Right atrium auricular region (tissue), 2 donors: Measurements from ENCODE around the gene ARMC12. TPM values are rescaled to one million over a fixed set of nuclear protein-coding genes. Genes with fewer than 3 reads are reported as not detected.

ENCODE experiments used
- DNase-seq: peaks from one replicate; pipeline ENCODE4 v3.0.0-alpha.2; 2019; ENCODE audit warnings: low spot score
- H3K27ac ChIP-seq, 2 donors: fragments of 200-600 bp; sonication (generic); 1 replicate in 1 of 2; 2 replicates in 1 of 2; pipeline ENCODE4 v1.5.1; 2016 to 2019
- H3K27me3 ChIP-seq, 2 donors: fragments of 200-600 bp; sonication (generic); one replicate each; pipeline versions ENCODE4 v1.5.1 to v1.6.0; 2017 to 2019
- H3K36me3 ChIP-seq: fragments of 200-600 bp; sonication (generic); one replicate; pipeline ENCODE4 v1.5.1; 2016
- H3K4me1 ChIP-seq, 2 donors: fragments of 200-600 bp; sonication (generic); one replicate each; pipeline versions ENCODE4 v1.5.1 to v1.6.0; 2017 to 2019
- H3K4me3 ChIP-seq, 2 donors: fragments of 200-600 bp; sonication (generic); 1 replicate in 1 of 2; 2 replicates in 1 of 2; pipeline ENCODE4 v1.5.1; 2017 to 2019; ENCODE audit warnings: mild to moderate bottlenecking in 1 of 2, moderate library complexity in 1 of 2
- H3K9me3 ChIP-seq, 2 donors: fragments of 200-600 bp; sonication (generic); one replicate each; pipeline ENCODE4 v1.5.1; 2019
- CTCF ChIP-seq, 2 donors: fragments of 200-600 bp; sonication (generic); IDR thresholded peaks; one replicate each; pipeline ENCODE4 v1.5.1; 2019; ENCODE audit warnings: antibody characterized with exemption in 2 of 2
- total RNA-seq, 2 donors: library from RNA; depleted of rRNA; stranded (reverse); fragments of >200 nt; gene quantifications; one replicate each; pipeline ENCODE4 v1.1.0, GENCODE V29; 2016

Gene ARMC12
- total RNA-seq, 2 donors from 2014 or later: 0.39 TPM; not detected in 1

- no peak for DNase-seq
- Histone ChIP-seq H3K9me3 (no peaks in the 10 kb centered on the region), H3K4me1 (peaks cover 0 to 7% of the 10 kb centered on the region in 2 donors), H3K27me3 (peaks cover 3 to 7% of the 10 kb centered on the region in 2 donors), H3K36me3 (no peaks in the 10 kb centered on the region), H3K4me3 (no peak within 1 kb of the TSS), H3K27ac (no peak within 1 kb of the TSS)
- TF ChIP-seq CTCF (IDR thresholded peaks at IDR 0.05): no peak
Measured at GRCh38 chr6:35780719-35781118, 43.9 kb downstream of the ARMC12 start, which contains the start of gene CLPSL1. TSS of gene CLPSL1 (plus strand) at chr6:35781019. CDS start at chr6:35781111, 92 bp downstream.

GRCh38 chr6:35781290-35781689 is 44.5 kb downstream of the ARMC12 start:
- Histone ChIP-seq H3K4me1 (peaks cover 0 to 6% of the 10 kb centered on the region in 2 donors), H3K9me3 (no peaks in the 10 kb centered on the region), H3K36me3 (no peaks in the 10 kb centered on the region), H3K27ac (no peak overlapping the region), H3K27me3 (peaks cover 0 to 3% of the 10 kb centered on the region in 2 donors), H3K4me3 (no peak overlapping the region)
- no peak for DNase-seq
- TF ChIP-seq CTCF (IDR thresholded peaks at IDR 0.05): no peak

- peaks cover 0 to 5% of the 10 kb centered on the region in 2 donors for H3K27me3 ChIP-seq
Measured at GRCh38 chr6:35782424-35782823, 45.6 kb downstream of the ARMC12 start.

GRCh38 chr6:35784200-35784599 is 47.4 kb downstream of the ARMC12 start:
- H3K4me1 ChIP-seq: no peaks in the 10 kb centered on the region
- H3K9me3 ChIP-seq: no peaks in the 10 kb centered on the region
- peaks cover 0 to 5% of the 10 kb centered on the region in 2 donors for H3K27me3 ChIP-seq
- H3K4me3 ChIP-seq: no peak overlapping the region
- TF ChIP-seq CTCF (IDR thresholded peaks at IDR 0.05): no peak
- no peak overlapping the region for H3K27ac ChIP-seq
- H3K36me3 ChIP-seq: no peaks in the 10 kb centered on the region
- DNase-seq: no peak

More at GRCh38 chr6:35782424-35782823, 45.6 kb downstream of the ARMC12 start:
- H3K36me3 ChIP-seq: no peaks in the 10 kb centered on the region
- no peak for DNase-seq
- H3K4me3 ChIP-seq: no peak overlapping the region
- no peak for TF ChIP-seq CTCF (IDR thresholded peaks at IDR 0.05)
- no peak overlapping the region for H3K27ac ChIP-seq
- no peaks in the 10 kb centered on the region for H3K9me3 ChIP-seq
- no peaks in the 10 kb centered on the region for H3K4me1 ChIP-seq

GRCh38 chr6:35786272-35786671 is 49.4 kb downstream of the ARMC12 start:
- DNase-seq: no peak
- no peak overlapping the region for H3K27ac ChIP-seq
- no peaks in the 10 kb centered on the region for H3K4me1 ChIP-seq
- no peak for TF ChIP-seq CTCF (IDR thresholded peaks at IDR 0.05)
- no peak overlapping the region for H3K4me3 ChIP-seq
- peaks cover 0 to 5% of the 10 kb centered on the region in 2 donors for H3K27me3 ChIP-seq
- H3K9me3 ChIP-seq: no peaks in the 10 kb centered on the region
- no peaks in the 10 kb centered on the region for H3K36me3 ChIP-seq

- DNase-seq: no peak
- no peak overlapping the region for H3K4me3 ChIP-seq
- H3K27me3 ChIP-seq: peaks cover 0 to 5% of the 10 kb centered on the region in 2 donors
Measured at GRCh38 chr6:35786810-35787209, 50.0 kb downstream of the ARMC12 start.

More at GRCh38 chr6:35786810-35787209, 50.0 kb downstream of the ARMC12 start:
- Histone ChIP-seq H3K27ac (no peak overlapping the region), H3K4me1 (no peaks in the 10 kb centered on the region), H3K36me3 (no peaks in the 10 kb centered on the region), H3K9me3 (no peaks in the 10 kb centered on the region)
- no peak for TF ChIP-seq CTCF (IDR thresholded peaks at IDR 0.05)
